ENCODE data around the gene SPSB4.

SPSB4 gene

DNA sequence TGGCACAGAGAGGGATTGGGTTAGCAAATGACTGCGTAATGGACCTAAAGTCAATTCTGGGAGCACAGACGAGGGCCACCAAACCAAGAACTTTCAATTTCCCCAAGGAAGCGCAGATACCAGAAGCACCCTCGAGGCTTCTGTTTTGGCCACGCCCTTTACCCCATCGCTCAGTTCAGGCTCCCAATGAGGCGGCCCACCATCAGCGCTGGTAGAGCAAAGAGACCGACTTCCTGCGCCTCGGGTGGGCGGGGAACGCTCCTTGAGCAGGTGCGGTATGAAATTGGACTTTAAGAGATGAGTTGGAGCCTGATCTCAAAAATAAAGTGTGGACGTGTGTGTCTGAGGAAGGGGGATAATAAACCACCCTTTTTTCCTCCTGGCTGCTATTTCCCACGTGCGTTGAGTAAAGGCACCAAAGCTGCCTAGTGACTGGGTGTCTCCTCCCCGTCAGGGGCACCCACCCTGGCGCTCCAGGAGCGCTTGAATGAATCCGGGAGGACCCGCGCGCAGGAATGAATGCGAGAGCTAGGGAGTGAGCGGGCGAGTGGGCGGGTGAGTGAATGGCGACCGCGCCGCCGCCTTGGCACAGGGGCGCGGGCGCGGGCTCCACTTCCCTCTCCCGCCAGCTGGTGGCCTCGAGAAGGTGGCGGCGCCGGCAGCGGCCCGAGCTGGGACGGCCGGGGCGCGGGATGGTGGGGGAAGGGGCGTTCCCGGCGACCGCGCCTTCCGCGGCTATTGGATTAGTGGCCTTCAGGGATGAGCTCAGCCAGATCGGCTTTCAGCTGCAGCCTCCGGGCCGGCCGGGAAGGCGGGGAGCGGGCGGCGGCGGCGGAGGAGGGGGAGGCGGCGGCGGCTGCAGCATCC, at the start of gene SPSB4 (continued):
- TF ChIP-seq ZNF366 (tag by site-specific recombination; conservative IDR thresholded peaks at IDR 0.05) (no peak), ZNF140 (tag by site-specific recombination; IDR thresholded peaks at IDR 0.05) (no peak), KLF7 (tag by site-specific recombination; IDR thresholded peaks at IDR 0.05; ENCODE audit: borderline replicate concordance) (no peak), ZNF146 (tag by site-specific recombination; IDR thresholded peaks at IDR 0.05) (no peak), HOXA7 (CRISPR knock-in tag; IDR thresholded peaks at IDR 0.05; ENCODE audit: borderline replicate concordance) (no peak), ZBTB20 (tag by site-specific recombination; IDR thresholded peaks at IDR 0.05) (no peak), ZNF449 (tag by site-specific recombination; IDR thresholded peaks at IDR 0.05) (peak; percentile 30; the same call in 1 of the 2 replicates), TRIM28 (IDR thresholded peaks at IDR 0.05; ENCODE audit: borderline replicate concordance, low read length) (no peak), ZNF843 (tag by site-specific recombination; IDR thresholded peaks at IDR 0.05) (no peak), GFI1B (tag by site-specific recombination; IDR thresholded peaks at IDR 0.05) (no peak), ZNF335 (tag by site-specific recombination; conservative IDR thresholded peaks at IDR 0.05) (peak; percentile 78), ZNF558 (tag by site-specific recombination; IDR thresholded peaks at IDR 0.05) (no peak), MYNN (tag by site-specific recombination; IDR thresholded peaks at IDR 0.05; ENCODE audit: borderline replicate concordance) (no peak), ZNF530 (tag by site-specific recombination; IDR thresholded peaks at IDR 0.05; ENCODE audit: low read depth) (no peak), ZFP69B (tag by site-specific recombination; IDR thresholded peaks at IDR 0.05) (no peak), ZNF561 (tag by site-specific recombination; IDR thresholded peaks at IDR 0.05; ENCODE audit: borderline replicate concordance) (no peak), ZNF549 (tag by site-specific recombination; IDR thresholded peaks at IDR 0.05) (no peak), ZNF747 (tag by site-specific recombination; IDR thresholded peaks at IDR 0.05) (no peak), ZBTB17 (tag by site-specific recombination; IDR thresholded peaks at IDR 0.05) (no peak), GLIS1 (tag by site-specific recombination; IDR thresholded peaks at IDR 0.05) (no peak), ZNF16 (tag by site-specific recombination; IDR thresholded peaks at IDR 0.05; ENCODE audit: low read depth) (no peak), SCRT1 (tag by site-specific recombination; IDR thresholded peaks at IDR 0.05; ENCODE audit: borderline replicate concordance) (no peak), ZNF513 (tag by site-specific recombination; IDR thresholded peaks at IDR 0.05) (no peak), ZEB2 (tag by site-specific recombination; IDR thresholded peaks at IDR 0.05) (0 out of 2 replicates have a peak, but pooled peaks have one; percentile 27), KLF10 (tag by site-specific recombination; IDR thresholded peaks at IDR 0.05) (peak; percentile 92), ZNF248 (tag by site-specific recombination; IDR thresholded peaks at IDR 0.05) (no peak), ZNF585B (tag by site-specific recombination; IDR thresholded peaks at IDR 0.05) (no peak), ZNF394 (tag by site-specific recombination; IDR thresholded peaks at IDR 0.05; ENCODE audit: borderline replicate concordance) (no peak), ZNF426 (tag by site-specific recombination; IDR thresholded peaks at IDR 0.05) (no peak), IKZF3 (tag by site-specific recombination; IDR thresholded peaks at IDR 0.05) (peak; percentile 80), ZNF19 (tag by site-specific recombination; IDR thresholded peaks at IDR 0.05; ENCODE audit: low read depth) (no peak), ZNF350 (tag by site-specific recombination; IDR thresholded peaks at IDR 0.05) (no peak), GLIS2 (tag by site-specific recombination; IDR thresholded peaks at IDR 0.05) (no peak), ZNF274 (IDR thresholded peaks at IDR 0.05; ENCODE audit: low read length) (no peak), ZNF274 (tag by site-specific recombination; IDR thresholded peaks at IDR 0.05; ENCODE audit: borderline replicate concordance) (no peak)
- TF ChIP-seq, protein P1, sequence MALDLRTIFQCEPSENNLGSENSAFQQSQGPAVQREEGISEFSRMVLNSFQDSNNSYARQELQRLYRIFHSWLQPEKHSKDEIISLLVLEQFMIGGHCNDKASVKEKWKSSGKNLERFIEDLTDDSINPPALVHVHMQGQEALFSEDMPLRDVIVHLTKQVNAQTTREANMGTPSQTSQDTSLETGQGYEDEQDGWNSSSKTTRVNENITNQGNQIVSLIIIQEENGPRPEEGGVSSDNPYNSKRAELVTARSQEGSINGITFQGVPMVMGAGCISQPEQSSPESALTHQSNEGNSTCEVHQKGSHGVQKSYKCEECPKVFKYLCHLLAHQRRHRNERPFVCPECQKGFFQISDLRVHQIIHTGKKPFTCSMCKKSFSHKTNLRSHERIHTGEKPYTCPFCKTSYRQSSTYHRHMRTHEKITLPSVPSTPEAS (tag by site-specific recombination; IDR thresholded peaks at IDR 0.05): no peak
